ENCODE data around the gene ALDH2.

GRCh38 chr12:111764120-111764821 lies 2.5 kb upstream of the ALDH2 start:
- no peak for TF ChIP-seq TAF1 (IDR thresholded peaks at IDR 0.05; ENCODE audit: low read depth, low read length)
- no peak for TF ChIP-seq POLR2A (IDR thresholded peaks at IDR 0.05; ENCODE audit: low read depth, low read length)
- no peak for TF ChIP-seq POLR2AphosphoS5 (IDR thresholded peaks at IDR 0.05; ENCODE audit: low read depth, low read length)

All from GM12891 (cell line).